Neural cell (in vitro differentiated cells): ENCODE results near the gene MMRN1. TPM values are rescaled to one million over a fixed set of nuclear protein-coding genes. Genes with fewer than 3 reads are reported as not detected.

Experiments
- H2AFZ ChIP-seq: fragments of 200-600, 300-800 bp; sonication (generic), shearing (Covaris generic); 2 replicates; pipeline ENCODE4 v1.6.0; 2014; ENCODE audit warnings: low read depth, mild to moderate bottlenecking, antibody characterized with exemption, low read length, moderate library complexity
- H3F3A ChIP-seq: fragments of 200-600 bp; shearing (Covaris generic); 2 replicates; pipeline ENCODE4 v1.6.1; 2016; ENCODE audit warnings: mild to moderate bottlenecking, moderate library complexity, mixed read lengths, antibody characterized with exemption, low read length; ENCODE audit not compliant: insufficient read depth, poor library complexity, severe bottlenecking
- H3K27ac ChIP-seq: fragments of 200-600, 300-800 bp; sonication (generic), shearing (Covaris generic); 2 replicates; pipeline ENCODE4 v1.5.1; 2014; ENCODE audit warnings: mild to moderate bottlenecking, low read length, moderate library complexity
- H3K27me3 ChIP-seq: fragments of 300-800, 200-600 bp; sonication (generic), shearing (Covaris generic); 2 replicates; pipeline ENCODE4 v1.6.0; 2014; ENCODE audit warnings: mild to moderate bottlenecking, low read depth, low read length, moderate library complexity; ENCODE audit not compliant: insufficient read depth
- H3K36me3 ChIP-seq: fragments of 300-800, 200-600 bp; sonication (generic), shearing (Covaris generic); 2 replicates; pipeline ENCODE4 v1.5.1; 2014; ENCODE audit warnings: mild to moderate bottlenecking, antibody characterized with exemption, low read length, moderate library complexity; ENCODE audit not compliant: insufficient read depth
- H3K4me2 ChIP-seq: fragments of 300-800, 200-600 bp; sonication (generic), shearing (Covaris generic); 2 replicates; pipeline ENCODE4 v1.6.0; 2014; ENCODE audit warnings: mild to moderate bottlenecking, low read length
- H3K4me3 ChIP-seq: fragments of 300-800, 200-600 bp; sonication (generic), shearing (Covaris generic); 2 replicates; pipeline ENCODE4 v1.5.1; 2014; ENCODE audit warnings: mild to moderate bottlenecking, low read length, moderate library complexity
- H3K79me2 ChIP-seq: fragments of 200-600 bp; shearing (Covaris generic); replicated peaks from 2 replicates; pipeline ENCODE4 v1.6.0; 2014; ENCODE audit warnings: mild to moderate bottlenecking, low read length, moderate library complexity; ENCODE audit not compliant: insufficient read depth
- H3K9ac ChIP-seq: fragments of 300-800, 200-600 bp; sonication (generic), shearing (Covaris generic); 2 replicates; pipeline ENCODE4 v1.6.1; 2016; ENCODE audit warnings: mild to moderate bottlenecking, low read length, mixed read lengths
- H3K9me2 ChIP-seq: fragments of 200-600 bp; shearing (Covaris generic); 2 replicates; pipeline ENCODE4 v1.6.1; 2016; ENCODE audit warnings: mild to moderate bottlenecking, low read length, mixed read lengths; ENCODE audit not compliant: insufficient read depth
- H3K9me3 ChIP-seq: fragments of 200-600, 300-800 bp; sonication (generic), shearing (Covaris generic); 2 replicates; pipeline ENCODE4 v1.6.1; 2016; ENCODE audit warnings: mild to moderate bottlenecking, mixed run types, low read length, moderate library complexity, mixed read lengths
- H4K20me1 ChIP-seq: fragments of 200-600 bp; shearing (Covaris generic); 2 replicates; pipeline ENCODE4 v1.6.1; 2016; ENCODE audit warnings: mild to moderate bottlenecking, mixed run types; ENCODE audit not compliant: insufficient read depth
- CTCF ChIP-seq: fragments of 450-650 bp; IDR thresholded peaks from 2 replicates; pipeline ENCODE4 v1.5.1; 2014; ENCODE audit warnings: antibody characterized with exemption, mild to moderate bottlenecking, moderate library complexity; ENCODE audit not compliant: poor library complexity, severe bottlenecking
- EP300 ChIP-seq: fragments of 450-650 bp; conservative IDR thresholded peaks from 2 replicates; pipeline ENCODE4 v1.6.1; 2014; ENCODE audit warnings: antibody characterized with exemption, mild to moderate bottlenecking, moderate library complexity; ENCODE audit not compliant: poor library complexity, severe bottlenecking
- EZH2 ChIP-seq: fragments of 200-600, 300-800 bp; shearing (Covaris generic), sonication (generic); IDR thresholded peaks from 2 replicates; pipeline ENCODE4 v1.6.1; 2014; ENCODE audit warnings: antibody characterized with exemption, low read length, borderline replicate concordance, mild to moderate bottlenecking; ENCODE audit not compliant: insufficient read depth, poor library complexity, severe bottlenecking
- MXI1 ChIP-seq: fragments of 450-650 bp; conservative IDR thresholded peaks from 2 replicates; pipeline ENCODE4 v1.6.1; 2014; ENCODE audit warnings: antibody characterized with exemption, mild to moderate bottlenecking; ENCODE audit not compliant: poor library complexity, severe bottlenecking
- POLR2AphosphoS5 ChIP-seq: IDR thresholded peaks from 2 replicates; pipeline ENCODE4 v1.6.1; 2012
- RAD21 ChIP-seq: fragments of 450-650 bp; conservative IDR thresholded peaks from 2 replicates; pipeline ENCODE4 v1.6.1; 2014; ENCODE audit warnings: antibody characterized with exemption, mild to moderate bottlenecking, moderate library complexity
- REST ChIP-seq: IDR thresholded peaks from 2 replicates; pipeline ENCODE4 v1.6.1; 2012; ENCODE audit warnings: borderline replicate concordance
- SMC3 ChIP-seq: fragments of 450-650 bp; conservative IDR thresholded peaks from 2 replicates; pipeline ENCODE4 v1.6.1; 2014; ENCODE audit warnings: antibody characterized with exemption, mild to moderate bottlenecking, moderate library complexity; ENCODE audit not compliant: poor library complexity
- TAF1 ChIP-seq: IDR thresholded peaks from 2 replicates; pipeline ENCODE4 v1.6.1; 2012; ENCODE audit warnings: low read depth
- polyA plus RNA-seq: library from polyadenylated mRNA; depleted of rRNA; stranded (reverse); fragments of >200 nt; gene quantifications from 2 replicates; pipeline ENCODE4 v1.2.3, GENCODE V29; 2014

The MMRN1 gene
- polyA plus RNA-seq, 1 donor from 2014 or later: 2.2 TPM

- Histone ChIP-seq H3F3A (no peaks in the 10 kb centered on the region), H3K27ac (no peak overlapping the region), H3K9me2 (no peaks in the 10 kb centered on the region), H3K4me2 (no peak overlapping the region), H4K20me1 (no peaks in the 10 kb centered on the region), H3K9me3 (no peaks in the 10 kb centered on the region), H3K36me3 (no peaks in the 10 kb centered on the region), H3K4me3 (no peak overlapping the region), H2AFZ (no peak overlapping the region), H3K27me3 (no peaks in the 10 kb centered on the region), H3K79me2 (no peaks in the 10 kb centered on the region), H3K9ac (no peak overlapping the region)
- TF ChIP-seq EP300 (no peak), REST (no peak), RAD21 (no peak), SMC3 (no peak), POLR2AphosphoS5 (no peak), TAF1 (no peak), CTCF (no peak), EZH2 (no peak), MXI1 (no peak)
Measured at GRCh38 chr4:89868276-89868675, 26.4 kb upstream of the MMRN1 start.

- H3K36me3 ChIP-seq: no peaks in the 10 kb centered on the region
- no peaks in the 10 kb centered on the region for H3K9me2 ChIP-seq
- H3F3A ChIP-seq: no peaks in the 10 kb centered on the region
- H3K9ac ChIP-seq: no peak overlapping the region
- H2AFZ ChIP-seq: no peak overlapping the region
- no peak overlapping the region for H3K4me2 ChIP-seq
- H3K27ac ChIP-seq: no peak overlapping the region
- H3K4me3 ChIP-seq: no peak overlapping the region
- H3K79me2 ChIP-seq: no peaks in the 10 kb centered on the region
- no peaks in the 10 kb centered on the region for H3K27me3 ChIP-seq
- peak; percentile 36 for TF ChIP-seq RAD21
- TF ChIP-seq CTCF: peak; percentile 46
- peak; percentile 56 for TF ChIP-seq SMC3
- no peak for TF ChIP-seq EP300
- no peaks in the 10 kb centered on the region for H4K20me1 ChIP-seq
- no peaks in the 10 kb centered on the region for H3K9me3 ChIP-seq
Measured at GRCh38 chr4:89868999-89869589, 25.6 kb upstream of the MMRN1 start.
